HG03108 (cell line): ENCODE measurements around the gene RBBP8NL.

Source experiments
- ATAC-seq: cut with Tn5 transposase; IDR thresholded peaks from one replicate; pipeline ENCODE4 v1.9.1; 2021; ENCODE audit warnings: moderate library complexity; ENCODE audit not compliant: unreplicated experiment

Gene RBBP8NL

DNA sequence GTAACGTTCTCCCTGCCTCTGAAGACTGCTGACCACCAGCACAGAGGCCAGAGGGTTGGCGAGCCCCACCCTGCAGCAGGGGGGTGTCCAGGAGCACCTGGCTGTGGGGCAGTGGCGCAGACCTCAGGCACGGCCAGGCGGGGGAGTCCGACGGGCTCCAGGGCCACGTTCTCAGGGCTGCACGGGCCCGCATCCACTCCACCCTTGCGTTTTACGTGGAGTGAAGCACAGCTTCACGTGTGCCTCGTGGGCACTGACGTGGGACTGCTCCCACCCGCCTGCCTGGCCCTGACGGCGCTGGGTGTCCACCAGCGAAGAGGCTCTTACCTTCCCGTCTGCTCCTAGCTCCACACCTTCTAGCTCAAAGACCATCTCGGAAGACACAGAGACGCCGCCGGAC is 33.5 kb downstream of the RBBP8NL start:
- no peak for ATAC-seq

DNA sequence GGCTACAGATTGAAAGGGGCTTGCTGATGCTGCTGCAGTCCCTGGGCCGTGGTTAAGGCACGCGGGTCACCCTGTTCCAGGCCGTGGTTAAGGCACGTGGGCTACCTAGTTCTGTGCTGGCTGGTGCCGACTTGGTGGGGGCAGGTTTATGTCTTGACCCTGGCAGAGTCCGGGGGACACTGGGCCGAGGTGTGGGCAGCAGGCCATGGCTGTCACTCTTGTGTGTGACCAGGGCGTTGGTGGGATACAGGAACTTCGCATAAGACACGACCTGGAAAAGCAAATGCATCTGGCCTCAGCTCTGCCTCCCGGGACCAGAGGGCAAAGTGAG is 34.0 kb downstream of the RBBP8NL start:
- no peak for ATAC-seq

DNA sequence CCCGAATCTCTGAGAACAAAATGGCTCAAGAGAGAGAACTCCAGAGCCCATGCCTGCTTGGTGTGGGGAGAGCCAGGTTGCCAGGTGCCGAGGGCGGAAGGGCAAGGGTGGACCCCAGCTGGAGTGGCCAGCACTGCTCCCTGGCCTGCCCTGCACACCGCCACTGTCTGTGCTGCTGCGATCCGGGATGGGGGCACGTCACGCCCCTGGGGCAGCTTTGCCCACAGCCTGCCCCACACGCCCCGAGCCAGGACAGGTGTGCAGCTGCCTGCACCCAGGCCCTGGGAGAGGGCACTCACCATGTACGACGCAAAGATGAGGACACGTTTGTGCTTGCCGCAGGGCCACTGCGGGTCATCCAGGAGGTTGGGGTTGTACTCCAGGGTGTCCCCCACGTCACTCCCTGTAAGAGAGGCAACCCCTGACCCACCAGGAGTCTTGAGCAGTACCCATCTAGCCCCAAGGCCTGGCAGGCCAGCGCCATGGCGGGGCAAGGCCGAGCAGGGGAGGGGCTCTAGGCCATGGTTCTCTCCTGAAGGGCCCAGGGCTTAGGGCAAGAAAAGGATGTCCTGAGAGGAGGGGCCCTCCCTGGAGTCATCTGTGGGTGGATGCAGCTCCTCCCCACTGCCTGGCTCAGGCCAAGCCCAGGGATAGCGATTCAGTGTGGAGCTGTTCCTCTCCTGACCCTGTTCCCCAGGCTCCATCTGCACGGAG is 34.6 kb downstream of the RBBP8NL start:
- no peak for ATAC-seq

DNA sequence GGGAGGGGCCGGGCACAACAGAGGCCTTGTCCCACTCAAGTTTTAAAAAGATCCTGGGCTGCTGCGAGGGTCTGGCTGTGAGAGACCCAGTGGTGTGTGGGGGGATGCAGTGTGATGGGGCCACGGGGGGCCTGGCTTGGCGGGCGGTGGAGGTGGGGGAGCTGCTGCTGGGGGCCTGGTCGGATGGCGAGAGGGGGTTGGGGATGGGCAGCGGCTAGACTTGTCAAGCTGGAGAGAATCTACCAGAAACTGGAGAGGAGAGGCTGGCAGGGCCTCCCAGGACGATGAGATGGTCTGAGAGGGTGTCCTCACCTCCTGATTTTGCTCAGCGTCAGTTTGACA is 35.3 kb downstream of the RBBP8NL start:
- no peak for ATAC-seq

DNA sequence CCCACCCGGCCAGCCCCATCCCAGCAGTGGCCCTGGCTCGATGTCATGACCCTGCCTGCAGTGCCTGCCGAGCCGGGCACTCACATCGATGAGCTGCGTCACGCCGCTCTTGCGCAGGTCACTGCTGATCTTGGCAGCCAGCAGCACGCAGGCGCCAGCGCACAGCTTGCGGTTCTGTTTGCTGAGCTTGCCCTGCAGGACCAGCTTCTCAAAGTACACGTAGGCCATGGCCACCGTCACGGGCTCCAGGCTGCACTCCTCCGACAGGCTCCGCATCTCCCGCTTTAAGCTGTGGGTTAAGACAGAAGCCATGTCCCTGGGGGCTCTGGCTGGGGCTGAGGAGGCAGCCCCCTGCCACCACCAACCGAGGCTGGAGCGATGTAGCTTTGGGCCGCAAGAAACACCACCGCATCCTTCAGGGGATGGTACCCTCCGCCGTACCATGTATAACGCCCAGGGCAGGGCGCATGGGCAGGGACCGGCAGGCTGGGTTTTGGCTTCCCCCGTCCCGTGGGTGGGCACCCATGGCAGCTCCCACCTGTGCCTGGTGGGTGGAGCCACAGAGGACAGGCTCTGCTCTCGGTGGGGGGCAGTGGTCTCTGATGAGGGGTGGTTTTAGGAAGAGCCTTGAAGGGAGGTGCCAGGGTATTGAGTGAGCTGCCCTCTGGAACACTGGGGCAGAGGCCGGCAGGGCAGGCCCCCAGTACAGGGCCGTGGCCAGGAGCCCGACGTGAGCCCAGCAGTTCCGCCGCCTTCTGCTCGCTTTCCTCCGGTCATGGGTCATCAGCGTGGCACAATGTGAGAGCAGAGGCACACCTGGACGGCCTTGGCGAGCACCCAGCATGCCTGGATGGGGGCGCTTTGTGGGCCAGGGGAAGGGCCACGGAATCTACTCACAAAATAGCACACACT is 35.9 kb downstream of the RBBP8NL start:
- ATAC-seq = no peak

DNA sequence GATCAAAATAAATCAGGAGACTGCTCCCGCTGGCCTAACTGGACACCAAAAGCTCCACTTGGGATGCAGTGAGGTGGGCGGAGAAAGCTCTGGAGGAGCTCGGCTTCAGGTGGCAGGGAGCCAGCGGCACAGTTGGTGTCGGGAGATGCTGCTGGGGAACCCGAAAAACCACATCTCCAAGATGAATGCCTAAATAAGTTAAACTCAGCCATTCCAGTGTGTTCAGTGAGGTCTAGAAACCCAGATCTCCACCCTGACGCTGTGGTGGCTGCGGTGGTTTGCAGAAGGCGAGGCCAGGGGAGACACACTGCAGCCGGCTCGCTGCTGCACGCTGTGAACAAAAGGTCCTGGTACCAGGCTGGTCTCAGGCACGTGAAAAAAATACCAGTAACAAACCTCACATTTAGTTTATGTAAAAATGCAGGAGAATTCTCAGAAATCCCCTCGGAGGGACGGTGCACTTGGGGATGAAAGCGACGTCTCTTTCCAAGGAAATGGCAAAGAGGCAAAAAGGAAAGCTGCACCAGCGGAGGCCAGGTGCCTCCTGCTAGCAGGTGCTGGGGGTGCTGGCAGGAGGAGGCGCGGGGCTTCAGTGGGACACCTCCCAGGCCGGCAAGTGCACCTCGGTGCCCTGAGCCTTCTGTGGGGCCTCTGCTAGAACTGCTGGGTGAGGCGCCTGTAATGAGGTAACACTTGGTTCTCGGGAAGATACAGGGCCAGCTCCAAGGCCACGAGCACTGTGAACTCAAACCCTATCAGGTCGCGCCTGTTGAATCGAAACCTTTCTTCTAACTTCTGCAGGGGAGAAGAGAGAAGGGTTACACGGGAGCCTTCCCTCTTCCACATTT is 36.8 kb downstream of the RBBP8NL start:
- ATAC-seq = no peak

DNA sequence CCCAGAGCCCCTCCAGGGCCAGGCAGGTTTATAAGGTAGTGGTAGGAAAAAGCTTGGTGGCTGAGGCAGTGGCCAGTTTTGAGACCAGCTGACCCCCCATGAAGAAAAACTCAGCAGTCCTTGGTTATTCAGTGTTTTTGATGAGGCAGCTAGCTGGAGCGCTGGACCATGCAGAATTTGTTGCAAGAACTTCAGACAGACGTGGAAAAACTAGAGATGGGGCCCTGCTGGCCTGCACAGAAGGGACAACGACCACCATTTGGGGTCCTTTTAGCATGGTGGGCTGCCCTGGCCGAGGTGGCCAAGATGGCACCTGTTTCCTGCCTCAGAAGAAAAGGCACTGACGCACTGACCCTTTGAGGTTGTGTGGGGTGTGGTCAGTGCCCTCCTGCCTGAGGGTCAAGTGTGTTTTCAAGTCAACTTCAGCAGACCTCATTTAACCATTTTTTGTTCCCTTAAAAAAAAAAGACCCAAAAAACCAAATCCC is 37.7 kb downstream of the RBBP8NL start:
- no peak for ATAC-seq

DNA sequence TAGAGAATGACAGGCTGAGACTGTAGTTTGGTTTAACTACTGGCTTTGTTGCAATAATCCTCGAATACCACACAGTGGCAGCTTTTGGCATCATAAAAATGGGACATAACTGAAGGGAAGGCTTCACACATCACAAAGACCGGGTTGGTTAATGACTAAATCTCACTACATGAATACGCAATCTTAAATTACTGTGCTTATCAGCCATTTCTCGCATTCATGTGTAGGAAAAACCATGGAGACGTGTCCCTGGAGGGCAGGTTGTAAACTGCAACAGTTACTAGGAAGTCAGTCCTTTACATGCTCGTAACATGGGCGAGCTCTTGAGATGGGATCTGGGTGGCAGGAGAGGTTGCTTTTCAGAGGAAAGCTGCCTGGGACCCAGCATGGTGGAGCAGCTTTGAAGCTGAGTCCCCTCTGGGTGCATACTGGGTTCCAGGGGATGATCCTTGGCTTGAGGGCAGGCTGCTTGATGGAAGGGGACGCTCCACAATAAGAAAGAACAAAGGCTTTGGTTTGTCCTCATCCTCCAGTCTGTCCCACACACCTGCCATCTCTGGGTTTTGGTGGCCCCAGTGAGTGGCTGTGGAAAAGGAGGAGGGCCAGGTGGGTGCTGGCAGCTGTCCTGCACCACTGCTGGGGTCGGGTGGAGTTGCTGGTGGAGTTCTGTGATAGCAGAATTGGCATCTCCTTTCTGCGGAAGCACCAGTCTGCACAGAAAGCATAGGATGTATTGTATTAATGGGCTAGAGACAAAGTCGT is 38.3 kb downstream of the RBBP8NL start:
- no peak for ATAC-seq

DNA sequence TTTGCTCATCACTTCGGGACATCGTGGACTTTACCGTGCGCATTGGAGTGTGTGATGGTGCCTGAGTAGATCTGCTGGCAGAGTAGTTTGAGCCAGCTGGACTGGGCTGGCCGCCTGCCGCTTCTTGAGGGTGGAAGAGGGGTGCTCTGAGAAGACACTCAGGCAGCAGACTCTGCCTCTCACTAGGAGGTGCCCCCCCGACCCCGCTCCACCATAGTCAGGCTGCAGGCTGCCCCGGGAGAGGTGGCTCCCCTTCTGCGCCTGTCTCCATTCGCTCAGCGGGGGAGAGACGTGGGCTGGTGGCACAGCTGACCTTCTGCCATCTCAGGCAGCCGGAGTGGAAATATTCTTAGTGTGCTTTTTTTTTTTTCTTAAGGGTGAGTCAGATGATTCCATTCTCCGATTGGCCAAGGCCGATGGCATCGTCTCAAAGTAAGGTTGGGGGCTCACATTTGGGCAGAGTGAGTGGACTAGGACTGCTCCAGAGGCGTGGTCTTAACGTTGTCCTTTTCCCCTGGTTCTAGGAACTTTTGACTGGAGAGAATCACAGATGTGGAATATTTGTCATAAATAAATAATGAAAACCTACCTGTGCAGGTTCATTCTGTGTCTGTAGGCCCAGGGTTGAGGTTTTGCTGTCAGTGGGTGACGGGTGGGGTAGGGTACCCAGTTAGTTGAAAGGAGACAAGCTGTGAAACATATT is 39.3 kb downstream of the RBBP8NL start:
- no peak for ATAC-seq

DNA sequence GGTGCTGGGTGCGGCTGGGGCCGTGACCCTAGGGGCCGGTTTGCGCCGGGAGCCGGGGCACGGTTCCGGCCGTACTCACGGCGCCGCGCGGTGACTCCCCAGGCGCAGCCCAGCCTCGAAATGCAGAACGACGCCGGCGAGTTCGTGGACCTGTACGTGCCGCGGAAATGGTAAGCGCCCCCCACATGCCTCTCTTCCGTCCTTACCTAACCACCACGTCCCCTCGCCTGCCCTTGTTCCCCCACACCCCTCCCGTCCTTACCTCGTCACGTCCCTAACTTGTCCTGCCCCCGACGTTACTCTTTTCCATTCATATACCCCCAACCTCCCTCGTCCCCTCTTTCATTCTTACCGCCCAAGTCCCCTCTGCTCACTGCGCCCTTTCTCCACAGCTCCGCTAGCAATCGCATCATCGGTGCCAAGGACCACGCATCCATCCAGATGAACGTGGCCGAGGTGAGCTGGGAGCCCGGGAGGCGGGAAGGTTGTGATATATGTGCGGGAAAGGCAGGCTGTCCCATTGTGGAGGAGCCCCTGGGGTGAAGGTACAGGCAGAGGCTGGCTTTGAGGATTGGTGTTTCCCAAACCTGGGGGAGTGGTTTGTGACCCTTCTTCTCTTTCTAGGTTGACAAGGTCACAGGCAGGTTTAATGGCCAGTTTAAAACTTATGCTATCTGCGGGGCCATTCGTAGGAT is 40.0 kb downstream of the RBBP8NL start:
- ATAC-seq = peak; percentile 4

DNA sequence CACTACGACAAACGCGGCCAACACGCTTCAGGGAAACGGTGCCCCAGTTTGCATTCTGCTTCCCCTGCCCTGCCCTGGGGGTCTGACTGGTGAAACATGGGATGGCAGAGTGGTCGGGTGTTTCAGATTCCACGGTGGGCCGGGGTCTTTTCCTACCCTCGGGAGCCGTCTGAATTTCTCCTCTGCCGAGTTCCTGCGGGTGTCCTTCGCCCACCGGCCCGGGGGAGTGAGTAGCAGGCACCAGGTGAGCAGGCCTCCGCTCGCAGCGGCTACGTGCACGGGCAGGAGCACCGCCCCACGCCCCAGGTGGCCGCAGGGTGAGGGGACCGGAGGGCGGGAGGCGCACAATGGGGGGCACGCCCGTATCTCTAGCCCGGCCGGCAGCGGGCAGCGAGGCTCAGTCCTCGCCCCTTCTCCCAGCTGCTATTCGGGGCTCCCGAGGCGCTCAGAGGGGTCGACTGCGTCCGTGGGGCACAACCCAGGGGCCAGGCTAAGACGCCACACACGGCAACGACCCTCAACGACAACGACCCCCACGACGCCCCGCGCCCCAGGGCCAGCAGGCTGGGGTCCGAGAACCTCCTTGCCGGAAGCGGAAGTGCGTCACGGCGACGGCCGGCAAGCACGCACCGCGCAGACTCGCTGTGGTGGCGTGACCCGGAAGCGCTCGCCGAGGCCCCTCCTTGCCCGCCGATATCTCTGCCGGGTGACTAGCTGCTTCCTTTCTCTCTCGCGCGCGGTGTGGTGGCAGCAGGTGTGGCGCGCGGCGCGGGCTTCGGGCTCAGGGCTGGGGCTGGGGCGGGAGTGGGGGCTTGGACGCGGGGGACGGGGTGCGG is 40.7 kb downstream of the RBBP8NL start, which contains the start of gene RPS21:
Gene RPS21 (plus strand): TSS at position 721 of the 836 bp plus-strand sequence. CDS start 236 bp downstream, outside the sequence.
- peak; percentile 83 for ATAC-seq

DNA sequence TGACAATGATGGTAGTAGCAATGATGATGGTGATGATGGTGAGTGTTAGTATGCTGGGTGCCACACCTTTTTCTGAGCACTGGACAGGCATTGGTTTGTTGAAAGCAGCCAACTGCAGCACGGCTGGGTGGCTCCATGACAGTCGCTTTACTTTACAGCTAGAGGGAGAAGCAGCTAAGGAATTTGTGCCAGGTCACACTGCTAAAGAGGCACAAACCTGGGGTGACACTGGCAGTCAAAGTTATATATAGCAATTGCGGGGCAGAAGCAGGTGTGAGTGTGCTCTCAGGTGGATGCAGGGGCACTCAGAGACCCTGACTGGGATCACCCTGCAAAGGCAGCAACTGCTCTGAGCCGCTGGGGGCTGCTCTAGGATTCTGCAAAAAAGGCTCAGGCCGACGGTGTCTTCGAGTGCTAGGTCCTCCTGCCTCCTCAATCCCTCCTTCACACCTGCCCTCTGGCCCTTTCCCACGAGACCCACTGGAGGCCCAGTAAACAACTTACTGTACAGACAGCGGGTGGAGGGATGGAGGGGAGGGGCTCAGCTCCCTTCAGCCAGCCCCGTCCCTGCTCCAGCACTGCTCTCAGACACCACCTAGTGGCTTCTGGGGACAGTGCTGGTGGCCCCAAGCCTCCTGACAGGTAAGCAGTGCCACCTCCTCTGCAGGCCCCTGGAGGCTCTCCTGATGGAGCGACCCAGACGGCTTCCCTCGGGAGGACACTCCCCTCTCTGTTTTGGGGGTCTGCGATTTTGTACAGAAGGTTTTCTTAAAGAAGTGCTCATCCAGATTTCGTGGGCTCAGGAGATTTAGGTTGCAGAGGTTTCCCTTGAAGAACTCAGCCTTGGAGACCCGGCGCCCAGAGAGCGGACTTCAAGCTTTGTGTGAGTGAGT is 44.8 kb downstream of the RBBP8NL start:
- ATAC-seq = peak; percentile 52

DNA sequence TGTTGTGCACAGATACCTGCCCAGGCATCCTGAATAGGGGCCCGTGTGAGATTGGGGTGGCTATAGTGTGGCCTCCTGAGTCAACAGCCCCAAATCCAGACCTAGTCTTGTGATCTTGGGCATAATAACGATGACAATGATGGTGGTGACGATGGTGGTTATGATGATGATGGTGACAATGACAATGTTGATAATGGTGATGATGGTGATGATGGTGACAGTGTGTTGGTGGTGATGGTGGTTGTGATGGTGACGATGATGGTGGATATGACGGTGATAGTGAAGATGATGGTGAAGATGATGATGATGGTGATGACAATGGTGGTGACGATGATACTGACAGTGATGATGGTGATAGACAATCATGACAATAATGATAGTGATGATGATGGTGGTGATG is 45.5 kb downstream of the RBBP8NL start:
- ATAC-seq = no peak

DNA sequence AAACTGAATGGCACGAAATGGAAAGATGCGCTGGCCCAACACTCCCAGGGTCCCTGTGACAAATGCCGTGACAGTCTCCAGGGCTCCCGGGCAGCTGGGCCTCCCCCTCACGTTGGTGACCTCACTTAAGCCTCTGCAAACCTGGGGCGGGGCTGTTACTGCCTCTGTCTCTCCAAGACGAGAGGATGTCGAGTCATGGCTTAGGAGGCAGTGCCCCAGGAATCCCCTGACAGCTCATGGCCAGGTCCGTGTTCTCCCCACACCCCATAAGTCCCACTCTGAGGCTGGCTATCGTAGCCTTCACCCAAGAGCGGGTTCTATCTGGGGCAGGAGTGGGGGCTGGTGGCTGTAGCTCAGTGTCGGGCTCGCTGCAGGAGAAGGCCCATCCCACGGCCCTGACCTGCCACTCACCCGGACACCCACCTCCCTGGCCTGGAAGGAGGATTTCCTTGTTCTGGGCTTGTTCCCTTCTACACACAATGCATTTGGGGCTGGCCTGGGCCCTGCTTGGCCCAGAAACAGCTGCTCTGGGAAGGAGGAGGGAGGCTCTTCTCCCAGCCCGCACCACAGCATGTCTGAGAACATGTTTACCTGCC is 46.0 kb downstream of the RBBP8NL start:
- no peak for ATAC-seq

DNA sequence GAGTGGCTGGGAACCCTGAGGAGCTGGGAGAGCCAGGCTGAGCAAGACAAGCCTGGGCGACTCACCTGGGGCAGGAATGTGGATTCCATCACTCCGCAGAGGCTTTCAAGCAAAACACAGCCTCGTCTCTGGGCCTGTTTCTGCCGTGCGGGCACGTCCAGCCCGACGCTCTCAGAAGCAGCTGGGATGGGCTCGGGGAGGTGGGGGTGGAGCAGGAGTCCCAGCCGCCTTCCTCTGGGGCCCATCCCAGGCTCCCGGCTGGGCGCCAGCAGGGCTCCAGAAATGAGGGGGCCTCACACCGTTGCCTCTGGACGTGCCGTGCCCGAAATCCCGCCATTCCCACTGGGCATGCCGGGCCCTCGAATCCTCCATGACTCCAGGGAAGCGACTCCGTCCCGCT is 49.1 kb downstream of the RBBP8NL start:
- ATAC-seq = no peak

DNA sequence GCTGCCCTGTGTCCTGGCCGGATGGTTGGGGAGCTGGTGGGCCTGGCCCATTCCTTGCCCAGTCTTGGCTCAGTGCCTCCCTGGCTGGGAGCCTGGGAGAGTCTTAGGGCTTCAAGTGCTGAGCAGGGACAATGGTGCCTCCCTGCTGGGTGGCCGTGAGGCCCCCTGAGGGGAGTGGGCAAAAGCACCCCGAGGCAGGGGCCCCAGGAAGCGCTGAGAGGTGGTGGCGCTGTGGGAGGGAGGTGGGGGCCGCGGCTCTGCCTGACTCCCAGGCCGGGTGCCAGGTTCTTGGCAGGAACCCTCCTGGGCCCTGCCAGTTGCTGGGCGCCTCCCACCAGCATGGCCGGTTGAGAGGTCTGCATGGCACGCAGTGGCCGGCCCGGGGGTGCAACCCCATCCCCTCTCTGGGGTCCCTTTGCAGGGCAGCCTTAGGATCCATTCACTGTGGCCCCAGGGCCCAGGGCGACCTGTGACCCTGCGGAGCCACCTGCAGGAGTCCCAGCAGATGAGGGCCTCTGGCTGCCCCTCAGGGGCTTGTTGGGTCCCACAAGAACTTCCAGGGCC is 49.6 kb downstream of the RBBP8NL start:
- no peak for ATAC-seq

DNA sequence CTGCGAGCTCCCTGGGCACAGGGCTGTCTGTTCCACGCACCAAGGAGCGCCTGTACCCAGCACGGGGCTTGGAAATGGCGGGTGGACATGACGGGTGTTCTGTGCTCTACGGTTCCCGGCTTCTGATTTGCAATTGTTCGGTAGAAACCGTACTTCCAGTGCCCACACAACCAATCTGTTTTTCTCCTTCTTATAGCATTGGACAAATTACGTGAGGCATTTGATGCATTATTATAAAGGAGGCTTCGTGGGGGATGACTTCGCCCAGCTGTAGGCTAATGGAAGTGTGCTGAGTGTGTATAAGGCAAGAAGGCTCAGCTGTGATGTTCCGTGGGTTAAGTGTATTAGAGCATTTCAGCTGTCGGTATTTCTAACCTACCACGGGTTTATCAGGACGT is 50.3 kb downstream of the RBBP8NL start:
- no peak for ATAC-seq
